Measurements from ENCODE around the gene KRTAP10-1. TPM values are rescaled to one million over a fixed set of nuclear protein-coding genes. Genes with fewer than 3 reads are reported as not detected.
"Not testable (repeated sequence)": the region's sequence is repeated elsewhere in the genome, so short reads cannot be mapped to it uniquely, and the experiment has no call there.

The KRTAP10-1 gene
- total RNA-seq, 1 donor from 2014 or later = not detected

DNA sequence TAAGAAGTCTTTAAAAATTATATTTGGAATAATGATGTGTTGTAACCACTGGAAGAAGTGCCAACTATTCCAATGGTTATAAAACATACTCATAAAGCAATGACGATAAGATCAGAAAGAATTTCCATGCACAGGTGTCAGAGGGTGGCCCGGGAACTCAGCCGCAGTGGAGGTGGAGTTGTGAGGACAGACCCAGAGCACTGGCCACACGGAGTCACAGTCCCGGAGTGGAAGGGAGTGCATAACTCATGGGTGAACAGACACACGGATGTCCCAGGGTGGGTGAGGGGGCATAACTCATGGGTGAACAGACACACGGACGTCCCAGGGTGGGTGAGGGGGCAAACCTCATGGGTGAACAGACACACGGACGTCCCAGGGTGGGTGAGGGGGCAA is 36.0 kb upstream of the KRTAP10-1 start:
- intact Hi-C loops (cut with DNase I) = no loop called here
- Histone ChIP-seq H3K27ac (no peak overlapping the region), H3K27me3 (ENCODE audit: low read depth) (no peaks in the 10 kb centered on the region), H3K36me3 (no peaks in the 10 kb centered on the region), H3K4me1 (no peaks in the 10 kb centered on the region), H3K9me3 (peaks cover 14% of the 10 kb centered on the region), H3K4me3 (no peak overlapping the region)
- DNase-seq (peak; percentile 26), ATAC-seq (no peak)
- TF ChIP-seq, protein P1, sequence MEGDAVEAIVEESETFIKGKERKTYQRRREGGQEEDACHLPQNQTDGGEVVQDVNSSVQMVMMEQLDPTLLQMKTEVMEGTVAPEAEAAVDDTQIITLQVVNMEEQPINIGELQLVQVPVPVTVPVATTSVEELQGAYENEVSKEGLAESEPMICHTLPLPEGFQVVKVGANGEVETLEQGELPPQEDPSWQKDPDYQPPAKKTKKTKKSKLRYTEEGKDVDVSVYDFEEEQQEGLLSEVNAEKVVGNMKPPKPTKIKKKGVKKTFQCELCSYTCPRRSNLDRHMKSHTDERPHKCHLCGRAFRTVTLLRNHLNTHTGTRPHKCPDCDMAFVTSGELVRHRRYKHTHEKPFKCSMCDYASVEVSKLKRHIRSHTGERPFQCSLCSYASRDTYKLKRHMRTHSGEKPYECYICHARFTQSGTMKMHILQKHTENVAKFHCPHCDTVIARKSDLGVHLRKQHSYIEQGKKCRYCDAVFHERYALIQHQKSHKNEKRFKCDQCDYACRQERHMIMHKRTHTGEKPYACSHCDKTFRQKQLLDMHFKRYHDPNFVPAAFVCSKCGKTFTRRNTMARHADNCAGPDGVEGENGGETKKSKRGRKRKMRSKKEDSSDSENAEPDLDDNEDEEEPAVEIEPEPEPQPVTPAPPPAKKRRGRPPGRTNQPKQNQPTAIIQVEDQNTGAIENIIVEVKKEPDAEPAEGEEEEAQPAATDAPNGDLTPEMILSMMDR (IDR thresholded peaks at IDR 0.05) = no peak

DNA sequence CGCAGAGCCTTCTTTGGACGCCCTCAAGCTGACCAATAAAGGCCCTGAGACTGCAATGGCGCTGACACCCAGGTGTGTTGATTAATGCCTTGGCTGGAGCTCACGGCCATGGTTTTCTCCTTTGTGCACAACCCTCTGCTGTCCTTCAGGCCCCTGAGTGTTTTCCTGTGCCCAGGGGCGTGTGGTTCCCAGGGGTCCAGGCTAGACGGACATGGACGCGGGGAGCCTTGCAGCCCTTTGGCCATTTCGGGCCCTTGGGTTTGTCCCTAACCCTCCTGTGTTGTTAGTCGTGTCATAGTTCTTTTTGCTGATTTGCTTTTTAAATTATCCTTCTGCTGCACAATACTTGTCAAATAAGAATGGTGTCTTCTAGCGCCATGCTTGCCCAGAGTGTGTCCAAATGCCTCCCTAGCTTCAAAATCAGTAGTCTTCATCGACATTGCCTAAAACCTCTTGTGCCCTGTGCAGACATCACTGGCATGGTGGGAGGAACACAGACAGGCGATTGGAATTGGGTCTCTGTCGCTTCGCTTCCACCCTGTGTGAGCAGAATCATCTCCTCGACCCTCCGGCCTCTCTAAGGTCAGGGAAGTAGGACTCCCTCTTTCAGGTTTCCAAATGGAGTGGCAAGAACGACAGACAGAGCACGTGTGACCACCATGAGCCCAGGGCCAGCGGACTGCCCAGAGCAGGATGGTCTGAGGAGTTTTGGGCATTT is 35.5 kb upstream of the KRTAP10-1 start:
- DNase-seq (peak; percentile 28), ATAC-seq (no peak)
- no peaks in the 10 kb centered on the region for H3K4me1 ChIP-seq
- no peak overlapping the region for H3K27ac ChIP-seq
- H3K4me3 ChIP-seq = no peak overlapping the region
- H3K36me3 ChIP-seq = no peaks in the 10 kb centered on the region
- H3K9me3 ChIP-seq = peaks cover 17% of the 10 kb centered on the region
- intact Hi-C loops (cut with DNase I) = no loop called here
- TF ChIP-seq, protein P1 (IDR thresholded peaks at IDR 0.05) = no peak
- H3K27me3 ChIP-seq (ENCODE audit: low read depth) = no peaks in the 10 kb centered on the region

- no peaks in the 10 kb centered on the region for H3K4me1 ChIP-seq
- peaks cover 17% of the 10 kb centered on the region for H3K9me3 ChIP-seq
- intact Hi-C loops (cut with DNase I) = no loop called here
- no peaks in the 10 kb centered on the region for H3K36me3 ChIP-seq
- ATAC-seq (no peak), DNase-seq (peak; percentile 39)
- H3K27me3 ChIP-seq (ENCODE audit: low read depth) = no peaks in the 10 kb centered on the region
- H3K27ac ChIP-seq = no peak overlapping the region
- H3K4me3 ChIP-seq = no peak overlapping the region
- TF ChIP-seq, protein P1 (IDR thresholded peaks at IDR 0.05) = no peak
These were observed 34.7 kb upstream of the KRTAP10-1 start for GRCh38 chr21:44574457-44575306.

DNA sequence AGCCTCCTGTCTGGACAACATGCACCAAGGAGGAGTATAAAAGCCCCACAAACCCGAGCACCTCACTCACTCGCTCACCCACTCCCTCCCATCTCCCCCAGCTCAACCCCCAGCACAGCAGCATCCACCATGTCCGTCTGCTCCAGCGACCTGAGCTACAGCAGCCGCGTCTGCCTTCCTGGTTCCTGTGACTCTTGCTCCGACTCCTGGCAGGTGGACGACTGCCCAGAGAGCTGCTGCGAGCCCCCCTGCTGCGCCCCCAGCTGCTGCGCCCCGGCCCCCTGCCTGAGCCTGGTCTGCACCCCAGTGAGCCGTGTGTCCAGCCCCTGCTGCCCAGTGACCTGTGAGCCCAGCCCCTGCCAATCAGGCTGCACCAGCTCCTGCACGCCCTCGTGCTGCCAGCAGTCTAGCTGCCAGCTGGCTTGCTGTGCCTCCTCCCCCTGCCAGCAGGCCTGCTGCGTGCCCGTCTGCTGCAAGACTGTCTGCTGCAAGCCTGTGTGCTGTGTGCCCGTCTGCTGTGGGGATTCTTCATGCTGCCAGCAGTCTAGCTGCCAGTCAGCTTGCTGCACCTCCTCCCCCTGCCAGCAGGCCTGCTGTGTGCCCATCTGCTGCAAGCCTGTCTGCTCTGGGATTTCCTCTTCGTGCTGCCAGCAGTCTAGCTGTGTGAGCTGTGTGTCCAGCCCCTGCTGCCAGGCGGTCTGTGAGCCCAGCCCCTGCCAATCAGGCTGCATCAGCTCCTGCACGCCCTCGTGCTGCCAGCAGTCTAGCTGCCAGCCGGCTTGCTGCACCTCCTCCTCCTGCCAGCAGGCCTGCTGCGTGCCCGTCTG is 33.8 kb upstream of the KRTAP10-1 start, which contains the start of gene KRTAP10-4:
Gene KRTAP10-4, plus strand, starts transcription at position 100 of the 827 bp plus-strand sequence. Its CDS starts 30 bp downstream, at position 130.
- intact Hi-C loops (cut with DNase I); H3K4me1 ChIP-seq; H3K4me3 ChIP-seq; H3K27ac ChIP-seq; ATAC-seq; H3K27me3 ChIP-seq (ENCODE audit: low read depth); H3K36me3 ChIP-seq: not testable (repeated sequence)
- H3K9me3 ChIP-seq = peaks cover 17% of the 10 kb centered on the region
- DNase-seq = peak; percentile 22

GRCh38 chr21:44572959-44573583 is 33.1 kb upstream of the KRTAP10-1 start:
- ATAC-seq = no peak
- Histone ChIP-seq H3K4me3 (no peak overlapping the region), H3K27ac (no peak overlapping the region), H3K9me3 (peaks cover 17% of the 10 kb centered on the region), H3K36me3 (no peaks in the 10 kb centered on the region), H3K27me3 (ENCODE audit: low read depth) (peaks cover 5% of the 10 kb centered on the region), H3K4me1 (no peaks in the 10 kb centered on the region)
- TF ChIP-seq, protein P1 (IDR thresholded peaks at IDR 0.05) = no peak
- DNase-seq = peak; percentile 13
- intact Hi-C loops (cut with DNase I) = no loop called here

All from lower lobe of right lung (tissue), 2 donors.